ENCODE results near the gene PBLD. TPM values are rescaled to one million over a fixed set of nuclear protein-coding genes. Genes with fewer than 3 reads are reported as not detected.

PBLD gene
- polyA plus RNA-seq, 1 donor, result 293 TPM

- H3K27ac ChIP-seq (ENCODE audit: low read length), result no peak overlapping the region
- WGBS (ENCODE audit: insufficient coverage, low lambda C conversion rate), result no CpG with 5 or more reads among the region's 2 CpGs
Observed at GRCh38 chr10:68235111-68235510, 97.6 kb downstream of the PBLD start.

GRCh38 chr10:68233046-68233445 lies 99.7 kb downstream of the PBLD start:
- no peak for DNase-seq
- peaks cover 3% of the 10 kb centered on the region for H3K4me1 ChIP-seq (ENCODE audit: control insufficient read depth, insufficient read depth, low read length)
- no peak overlapping the region for H3K27ac ChIP-seq (ENCODE audit: low read length)
- no peak overlapping the region for H3K4me3 ChIP-seq (ENCODE audit: low read length)
- whole genome bisulfite sequencing (ENCODE audit: insufficient coverage, low lambda C conversion rate), result 86% methylated on average over 1 of the region's 3 CpGs
- H3K27me3 ChIP-seq (ENCODE audit: control insufficient read depth, insufficient read depth, low read length), result peaks cover 4% of the 10 kb centered on the region
- H3K36me3 ChIP-seq (ENCODE audit: control insufficient read depth, insufficient read depth, low read length), result no peaks in the 10 kb centered on the region
- no peaks in the 10 kb centered on the region for H3K9me3 ChIP-seq (ENCODE audit: control insufficient read depth, low read depth, low read length)

More at GRCh38 chr10:68235111-68235510, 97.6 kb downstream of the PBLD start:
- Histone ChIP-seq H3K4me3 (ENCODE audit: low read length) (no peak overlapping the region), H3K27me3 (ENCODE audit: control insufficient read depth, insufficient read depth, low read length) (no peaks in the 10 kb centered on the region), H3K9me3 (ENCODE audit: control insufficient read depth, low read depth, low read length) (no peaks in the 10 kb centered on the region), H3K36me3 (ENCODE audit: control insufficient read depth, insufficient read depth, low read length) (no peaks in the 10 kb centered on the region), H3K4me1 (ENCODE audit: control insufficient read depth, insufficient read depth, low read length) (peaks cover 3% of the 10 kb centered on the region)
- no peak for DNase-seq

Other genes with a start within 250 kb of the PBLD start
- 0.16 TPM for gene MYPN, start 223.4 kb downstream of the PBLD start, polyA plus RNA-seq
- 1.4 TPM for gene ATOH7, start 100.8 kb downstream of the PBLD start, polyA plus RNA-seq
- gene HNRNPH3, start 864 bp downstream of the PBLD start, polyA plus RNA-seq, result 252 TPM
- gene RUFY2, start 74.3 kb upstream of the PBLD start, polyA plus RNA-seq, result 25.4 TPM
- 7.9 TPM for gene DNA2, start 139.0 kb upstream of the PBLD start, polyA plus RNA-seq
- gene SLC25A16, start 194.6 kb upstream of the PBLD start, polyA plus RNA-seq, result 20.1 TPM
- 3.2 TPM for gene TET1, start 227.4 kb upstream of the PBLD start, polyA plus RNA-seq